ENCODE measurements around the gene C5. TPM values are rescaled to one million over a fixed set of nuclear protein-coding genes. Genes with fewer than 3 reads are reported as not detected.

C5 gene
- total RNA-seq, 1 experiment from 2014 or later = 0.74 TPM

GRCh38 chr9:120961936-120962335 is 88.1 kb downstream of the C5 start:
- Histone ChIP-seq H2AFZ (ENCODE audit: low read length) (no peak overlapping the region), H3K4ac (ENCODE audit: low read depth, low read length) (no peak overlapping the region), H2BK12ac (ENCODE audit: insufficient read length, low read depth, low read length) (no peak overlapping the region), H2BK15ac (ENCODE audit: low read depth, low read length) (no peak overlapping the region), H3K18ac (ENCODE audit: insufficient read length, low read depth, low read length) (no peak overlapping the region), H3K27me3 (ENCODE audit: insufficient read depth, low read length) (no peaks in the 10 kb centered on the region), H4K5ac (ENCODE audit: insufficient read length, low read depth, low read length) (no peak overlapping the region), H3K23ac (ENCODE audit: insufficient read length, low read depth, low read length) (no peak overlapping the region), H3K23me2 (ENCODE audit: insufficient read length, low read depth, low read length, poor library complexity, severe bottlenecking) (no peaks in the 10 kb centered on the region), H3K14ac (ENCODE audit: insufficient read depth, low read length) (no peak overlapping the region), H3K4me2 (ENCODE audit: insufficient read depth, insufficient read length, low read length) (no peak overlapping the region), H2BK5ac (ENCODE audit: insufficient read length, low read length) (no peak overlapping the region), H2AK5ac (ENCODE audit: insufficient read length, low read length) (no peak overlapping the region), H3K79me2 (ENCODE audit: insufficient read depth, low read length) (no peaks in the 10 kb centered on the region), H3T11ph (ENCODE audit: low read length) (no peak overlapping the region), H3K27ac (ENCODE audit: insufficient read length, low read depth, low read length) (no peak overlapping the region), H2BK20ac (ENCODE audit: low read depth, low read length, poor library complexity, severe bottlenecking) (no peak overlapping the region), H4K20me1 (ENCODE audit: control insufficient read depth, insufficient read depth, insufficient read length) (no peaks in the 10 kb centered on the region), H3K56ac (ENCODE audit: insufficient read length, low read depth, low read length) (no peak overlapping the region), H3K9me3 (ENCODE audit: control insufficient read depth, low read depth, low read length) (no peaks in the 10 kb centered on the region), H4K8ac (replicated peaks; ENCODE audit: insufficient read length, low read depth, low read length) (no peak overlapping the region), H3K4me1 (ENCODE audit: insufficient read depth, low read length) (peaks cover 2% of the 10 kb centered on the region; the same call in 1 of the 2 replicates), H4K91ac (ENCODE audit: insufficient read length, low read depth, low read length) (no peak overlapping the region), H2BK120ac (ENCODE audit: low read depth, low read length, poor library complexity, severe bottlenecking) (no peak overlapping the region), H3K9ac (ENCODE audit: extremely low read depth, insufficient read length, low read length) (no peak overlapping the region), H3K79me1 (ENCODE audit: insufficient read depth, low read depth, low read length, poor library complexity, severe bottlenecking) (no peaks in the 10 kb centered on the region)
- DNase-seq = no peak
- Mint-ChIP-seq H3K9me3 (no peaks in the 10 kb centered on the region), H3K4me1 (peaks cover 23 to 29% of the 10 kb centered on the region in 2 experiments), H3K36me3 (ENCODE audit: insufficient read depth in 1 of 3, low read depth in 3 of 3) (no peaks in the 10 kb centered on the region), H3K27ac (no peak overlapping the region), H3K4me3 (no peak overlapping the region), H3K27me3 (ENCODE audit: low read depth) (peaks cover 1% of the 10 kb centered on the region)
- no CpG with 5 or more reads among the region's 3 CpGs for WGBS (ENCODE audit: extremely low coverage, insufficient read length, low lambda C conversion rate)
- TF ChIP-seq CTCF (conservative IDR thresholded peaks at IDR 0.05) = no peak

Data from H9 (cell line).